ENCODE measurements around the gene ABCA6. TPM values are rescaled to one million over a fixed set of nuclear protein-coding genes. Genes with fewer than 3 reads are reported as not detected.
A peak's percentile ranks its signal among the peaks of the same experiment; 100 is the strongest.

The ABCA6 gene
- total and polyA plus RNA-seq, 2 of the 13 experiments (the other 11 are each of a cell fraction or from before 2014, with no cell fraction given): 0.05 to 0.11 TPM

DNA sequence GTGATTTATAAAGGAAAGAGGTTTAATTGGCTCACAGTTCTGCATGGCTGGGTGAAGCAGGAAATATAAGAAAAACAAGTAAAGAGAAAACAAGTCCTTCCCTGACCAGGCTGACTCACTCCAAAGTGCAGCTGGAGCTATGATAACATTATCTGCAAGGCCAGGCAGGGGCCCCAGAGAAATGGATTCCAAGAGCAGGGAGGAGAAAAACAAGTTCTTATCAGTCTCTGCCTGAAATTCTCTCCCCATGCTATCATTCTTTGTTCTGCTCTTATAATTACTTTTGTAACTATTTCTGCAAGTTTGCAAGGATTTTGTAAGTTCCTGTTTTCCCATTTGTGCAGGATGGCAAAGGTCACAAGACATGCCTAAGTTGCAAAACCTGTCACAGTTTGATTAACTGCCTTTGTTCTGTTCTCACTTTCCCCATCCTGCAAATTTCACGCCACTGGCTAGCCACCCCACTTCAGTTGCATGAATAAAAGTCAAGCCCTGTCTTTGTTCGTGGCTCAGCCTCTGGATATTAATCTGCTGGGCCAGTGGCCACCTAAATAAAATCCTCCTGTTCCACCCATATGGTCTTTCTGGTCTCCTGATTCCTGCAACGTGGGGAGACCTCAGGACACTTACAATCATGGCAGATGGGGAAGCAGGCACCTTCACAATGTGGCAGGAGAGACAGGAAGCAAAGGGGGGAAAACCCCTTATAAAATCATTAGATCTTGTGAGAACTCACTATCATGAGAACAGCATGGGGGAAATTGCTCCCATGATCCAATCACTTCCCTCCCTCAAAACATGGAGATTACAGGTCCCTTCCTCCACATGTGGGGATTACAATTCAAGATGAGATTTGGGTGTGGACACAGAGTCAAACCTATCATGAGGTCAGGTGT lies 94.1 kb downstream of the ABCA6 start (continued):
- TF ChIP-seq, protein P1, sequence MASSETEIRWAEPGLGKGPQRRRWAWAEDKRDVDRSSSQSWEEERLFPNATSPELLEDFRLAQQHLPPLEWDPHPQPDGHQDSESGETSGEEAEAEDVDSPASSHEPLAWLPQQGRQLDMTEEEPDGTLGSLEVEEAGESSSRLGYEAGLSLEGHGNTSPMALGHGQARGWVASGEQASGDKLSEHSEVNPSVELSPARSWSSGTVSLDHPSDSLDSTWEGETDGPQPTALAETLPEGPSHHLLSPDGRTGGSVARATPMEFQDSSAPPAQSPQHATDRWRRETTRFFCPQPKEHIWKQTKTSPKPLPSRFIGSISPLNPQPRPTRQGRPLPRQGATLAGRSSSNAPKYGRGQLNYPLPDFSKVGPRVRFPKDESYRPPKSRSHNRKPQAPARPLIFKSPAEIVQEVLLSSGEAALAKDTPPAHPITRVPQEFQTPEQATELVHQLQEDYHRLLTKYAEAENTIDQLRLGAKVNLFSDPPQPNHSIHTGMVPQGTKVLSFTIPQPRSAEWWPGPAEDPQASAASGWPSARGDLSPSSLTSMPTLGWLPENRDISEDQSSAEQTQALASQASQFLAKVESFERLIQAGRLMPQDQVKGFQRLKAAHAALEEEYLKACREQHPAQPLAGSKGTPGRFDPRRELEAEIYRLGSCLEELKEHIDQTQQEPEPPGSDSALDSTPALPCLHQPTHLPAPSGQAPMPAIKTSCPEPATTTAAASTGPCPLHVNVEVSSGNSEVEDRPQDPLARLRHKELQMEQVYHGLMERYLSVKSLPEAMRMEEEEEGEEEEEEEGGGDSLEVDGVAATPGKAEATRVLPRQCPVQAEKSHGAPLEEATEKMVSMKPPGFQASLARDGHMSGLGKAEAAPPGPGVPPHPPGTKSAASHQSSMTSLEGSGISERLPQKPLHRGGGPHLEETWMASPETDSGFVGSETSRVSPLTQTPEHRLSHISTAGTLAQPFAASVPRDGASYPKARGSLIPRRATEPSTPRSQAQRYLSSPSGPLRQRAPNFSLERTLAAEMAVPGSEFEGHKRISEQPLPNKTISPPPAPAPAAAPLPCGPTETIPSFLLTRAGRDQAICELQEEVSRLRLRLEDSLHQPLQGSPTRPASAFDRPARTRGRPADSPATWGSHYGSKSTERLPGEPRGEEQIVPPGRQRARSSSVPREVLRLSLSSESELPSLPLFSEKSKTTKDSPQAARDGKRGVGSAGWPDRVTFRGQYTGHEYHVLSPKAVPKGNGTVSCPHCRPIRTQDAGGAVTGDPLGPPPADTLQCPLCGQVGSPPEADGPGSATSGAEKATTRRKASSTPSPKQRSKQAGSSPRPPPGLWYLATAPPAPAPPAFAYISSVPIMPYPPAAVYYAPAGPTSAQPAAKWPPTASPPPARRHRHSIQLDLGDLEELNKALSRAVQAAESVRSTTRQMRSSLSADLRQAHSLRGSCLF (CRISPR knock-in tag; IDR thresholded peaks at IDR 0.05; ENCODE audit: borderline replicate concordance): no peak
- no peak for TF ChIP-seq RFX1 (IDR thresholded peaks at IDR 0.05)
- TF ChIP-seq ZNF331 (CRISPR knock-in tag; IDR thresholded peaks at IDR 0.05): peak; percentile 86
- no peak for TF ChIP-seq PHF20 (CRISPR knock-in tag; IDR thresholded peaks at IDR 0.05)
- TF ChIP-seq, protein P2, sequence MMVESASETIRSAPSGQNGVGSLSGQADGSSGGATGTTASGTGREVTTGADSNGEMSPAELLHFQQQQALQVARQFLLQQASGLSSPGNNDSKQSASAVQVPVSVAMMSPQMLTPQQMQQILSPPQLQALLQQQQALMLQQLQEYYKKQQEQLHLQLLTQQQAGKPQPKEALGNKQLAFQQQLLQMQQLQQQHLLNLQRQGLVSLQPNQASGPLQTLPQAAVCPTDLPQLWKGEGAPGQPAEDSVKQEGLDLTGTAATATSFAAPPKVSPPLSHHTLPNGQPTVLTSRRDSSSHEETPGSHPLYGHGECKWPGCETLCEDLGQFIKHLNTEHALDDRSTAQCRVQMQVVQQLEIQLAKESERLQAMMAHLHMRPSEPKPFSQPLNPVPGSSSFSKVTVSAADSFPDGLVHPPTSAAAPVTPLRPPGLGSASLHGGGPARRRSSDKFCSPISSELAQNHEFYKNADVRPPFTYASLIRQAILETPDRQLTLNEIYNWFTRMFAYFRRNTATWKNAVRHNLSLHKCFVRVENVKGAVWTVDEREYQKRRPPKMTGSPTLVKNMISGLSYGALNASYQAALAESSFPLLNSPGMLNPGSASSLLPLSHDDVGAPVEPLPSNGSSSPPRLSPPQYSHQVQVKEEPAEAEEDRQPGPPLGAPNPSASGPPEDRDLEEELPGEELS (CRISPR knock-in tag; IDR thresholded peaks at IDR 0.05): peak; percentile 98
- TF ChIP-seq REPIN1 (CRISPR knock-in tag; IDR thresholded peaks at IDR 0.05; ENCODE audit: borderline replicate concordance, low read depth): no peak; the same call in none of the 2 replicates
- TF ChIP-seq ZNF598 (CRISPR knock-in tag; IDR thresholded peaks at IDR 0.05; ENCODE audit: borderline replicate concordance): no peak
- peak; percentile 95 for TF ChIP-seq HNF4G (IDR thresholded peaks at IDR 0.05; ENCODE audit: borderline replicate concordance, low read depth, low read length)
- peak; percentile 92 for TF ChIP-seq HNF4G (CRISPR knock-in tag; IDR thresholded peaks at IDR 0.05; ENCODE audit: borderline replicate concordance, low read depth)
- TF ChIP-seq ZBTB7A (CRISPR knock-in tag; IDR thresholded peaks at IDR 0.05): no peak
- TF ChIP-seq, protein P3, sequence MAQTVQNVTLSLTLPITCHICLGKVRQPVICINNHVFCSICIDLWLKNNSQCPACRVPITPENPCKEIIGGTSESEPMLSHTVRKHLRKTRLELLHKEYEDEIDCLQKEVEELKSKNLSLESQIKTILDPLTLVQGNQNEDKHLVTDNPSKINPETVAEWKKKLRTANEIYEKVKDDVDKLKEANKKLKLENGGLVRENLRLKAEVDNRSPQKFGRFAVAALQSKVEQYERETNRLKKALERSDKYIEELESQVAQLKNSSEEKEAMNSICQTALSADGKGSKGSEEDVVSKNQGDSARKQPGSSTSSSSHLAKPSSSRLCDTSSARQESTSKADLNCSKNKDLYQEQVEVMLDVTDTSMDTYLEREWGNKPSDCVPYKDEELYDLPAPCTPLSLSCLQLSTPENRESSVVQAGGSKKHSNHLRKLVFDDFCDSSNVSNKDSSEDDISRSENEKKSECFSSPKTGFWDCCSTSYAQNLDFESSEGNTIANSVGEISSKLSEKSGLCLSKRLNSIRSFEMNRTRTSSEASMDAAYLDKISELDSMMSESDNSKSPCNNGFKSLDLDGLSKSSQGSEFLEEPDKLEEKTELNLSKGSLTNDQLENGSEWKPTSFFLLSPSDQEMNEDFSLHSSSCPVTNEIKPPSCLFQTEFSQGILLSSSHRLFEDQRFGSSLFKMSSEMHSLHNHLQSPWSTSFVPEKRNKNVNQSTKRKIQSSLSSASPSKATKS (CRISPR knock-in tag; IDR thresholded peaks at IDR 0.05): no peak; the same call in 1 of the 2 replicates

Data from HepG2 (cell line).